ENCODE measurements around the gene OMA1. TPM values are rescaled to one million over a fixed set of nuclear protein-coding genes. Genes with fewer than 3 reads are reported as not detected.

OMA1 gene
- total RNA-seq: 10 to 100 TPM; 12.0 to 13.0 TPM

GRCh38 chr1:58546520-58547308, at the start of gene OMA1:
Gene OMA1 (minus strand): TSS chr1:58546726. CDS start chr1:58539294, 7,432 bp downstream.
- DNase-seq: peak; percentile 98
- intact Hi-C loops (cut with micrococcal nuclease): loop anchor here (1.0 to 10.0 kb wide), 8 partner anchors 22 to 1714 kb away; partner anchors contain the start of genes HOOK1, JUN and MYSM1

GRCh38 chr1:58594546-58594945, 48.0 kb upstream of the OMA1 start:
- Mint-ChIP-seq H3K36me3 (no peaks in the 10 kb centered on the region), H3K4me3 (no peak overlapping the region), H3K27ac (no peak overlapping the region), H3K27me3 (peaks cover 22% of the 10 kb centered on the region), H3K9me3 (no peaks in the 10 kb centered on the region), H3K4me1 (ENCODE audit: low read depth) (no peaks in the 10 kb centered on the region)
- POLR2A ChIA-PET: no interaction called here
- DNase-seq: no peak
- CTCF ChIA-PET: no interaction called here
- intact Hi-C loops (cut with micrococcal nuclease): no loop called here

More at GRCh38 chr1:58546520-58547308, at the start of gene OMA1:
- peak within 1 kb of the TSS; percentile 90 for H3K4me3 Mint-ChIP-seq
- no peaks in the 10 kb centered on the region for H3K9me3 Mint-ChIP-seq
- H3K4me1 Mint-ChIP-seq (ENCODE audit: low read depth): peaks cover 18% of the 10 kb centered on the region
- POLR2A ChIA-PET: interaction anchor here (0.6 to 1.7 kb wide), 3 partner anchors 22 to 237 kb away, joined by 3 to 4 read pairs (median 4); partner anchors contain the start of gene JUN
- CTCF ChIA-PET: interaction anchor here (0.6 to 5.8 kb wide), 16 partner anchors 9 to 106 kb away, joined by 3 to 95 read pairs (median 4); no protein-coding TSS in a partner anchor
- no peaks in the 10 kb centered on the region for H3K36me3 Mint-ChIP-seq
- no peaks in the 10 kb centered on the region for H3K27me3 Mint-ChIP-seq
- peak within 1 kb of the TSS; percentile 95 for H3K27ac Mint-ChIP-seq

GRCh38 chr1:58592522-58593134, 46.1 kb upstream of the OMA1 start:
- Mint-ChIP-seq H3K27me3 (peaks cover 20% of the 10 kb centered on the region), H3K9me3 (no peaks in the 10 kb centered on the region), H3K4me3 (no peak overlapping the region), H3K27ac (no peak overlapping the region), H3K4me1 (ENCODE audit: low read depth) (no peaks in the 10 kb centered on the region), H3K36me3 (no peaks in the 10 kb centered on the region)
- ChIA-PET POLR2A (no interaction called here), CTCF (no interaction called here)
- DNase-seq: no peak
- intact Hi-C loops (cut with micrococcal nuclease): no loop called here

- no peak for DNase-seq
- Mint-ChIP-seq H3K4me3 (no peak overlapping the region), H3K4me1 (ENCODE audit: low read depth) (no peaks in the 10 kb centered on the region), H3K9me3 (no peaks in the 10 kb centered on the region), H3K27me3 (peaks cover 20% of the 10 kb centered on the region), H3K27ac (no peak overlapping the region), H3K36me3 (no peaks in the 10 kb centered on the region)
- intact Hi-C loops (cut with micrococcal nuclease): no loop called here
- CTCF ChIA-PET: interaction anchor here (2.1 kb wide), 1 partner anchor 61 kb away, joined by 7 read pairs; no protein-coding TSS in a partner anchor
- POLR2A ChIA-PET: no interaction called here
Observed at GRCh38 chr1:58591806-58592205, 45.3 kb upstream of the OMA1 start.

DNA sequence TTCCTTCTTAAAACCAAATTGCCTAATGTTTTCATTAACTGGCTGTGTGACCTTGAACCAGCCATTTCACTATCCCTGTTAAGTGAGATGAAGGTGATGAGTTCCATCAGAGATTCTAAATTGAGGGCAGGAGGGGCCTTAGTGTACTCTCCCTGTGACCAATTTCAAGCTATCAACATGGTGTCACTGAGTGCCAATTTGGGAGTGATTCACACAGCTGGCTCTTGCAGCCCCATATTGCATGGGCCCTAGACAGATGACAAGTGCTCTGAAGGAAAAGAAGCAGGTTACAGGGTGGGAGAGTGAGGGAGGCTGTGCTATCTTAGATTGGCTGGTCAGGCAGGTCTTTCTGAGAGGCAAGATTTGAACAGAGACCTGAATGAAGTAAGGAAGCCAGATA, 43.5 kb upstream of the OMA1 start:
- ChIA-PET CTCF (interaction anchor here (1.0 to 2.1 kb wide), 2 partner anchors 29 to 63 kb away, joined by 4 to 7 read pairs; no protein-coding TSS in a partner anchor), POLR2A (no interaction called here)
- peaks cover 3% of the 10 kb centered on the region for H3K4me1 Mint-ChIP-seq (ENCODE audit: low read depth)
- no peaks in the 10 kb centered on the region for H3K9me3 Mint-ChIP-seq
- H3K36me3 Mint-ChIP-seq: no peaks in the 10 kb centered on the region
- no peak overlapping the region for H3K4me3 Mint-ChIP-seq
- peaks cover 31% of the 10 kb centered on the region for H3K27me3 Mint-ChIP-seq
- no peak for DNase-seq
- no peak overlapping the region for H3K27ac Mint-ChIP-seq
- intact Hi-C loops (cut with micrococcal nuclease): no loop called here

DNA sequence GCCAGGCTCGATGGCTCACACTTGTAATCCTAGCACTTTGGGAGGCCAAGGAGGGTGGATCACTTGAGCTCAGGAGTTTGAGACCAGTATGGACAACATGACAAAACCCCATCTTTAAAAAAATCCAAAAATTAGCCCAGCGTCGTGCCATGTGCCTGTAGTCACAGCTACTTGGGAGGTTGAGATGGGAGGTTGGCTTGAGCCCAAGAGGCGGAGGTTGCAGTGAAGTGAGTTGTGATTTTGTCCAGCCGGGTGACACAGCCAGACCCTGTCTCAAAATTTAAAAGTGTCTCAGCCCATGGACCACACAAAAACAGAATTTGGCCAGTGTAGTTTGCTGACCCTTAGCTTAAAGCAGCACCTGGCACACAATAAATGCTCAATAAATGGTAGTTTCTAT, 41.9 kb upstream of the OMA1 start:
- peaks cover 15% of the 10 kb centered on the region for H3K4me1 Mint-ChIP-seq (ENCODE audit: low read depth)
- CTCF ChIA-PET: no interaction called here
- no peak overlapping the region for H3K4me3 Mint-ChIP-seq
- POLR2A ChIA-PET: interaction anchor here (0.6 kb wide), 1 partner anchor 887 kb away, joined by 3 read pairs; no protein-coding TSS in a partner anchor
- H3K9me3 Mint-ChIP-seq: no peaks in the 10 kb centered on the region
- no peak for DNase-seq
- no peak overlapping the region for H3K27ac Mint-ChIP-seq
- no peaks in the 10 kb centered on the region for H3K36me3 Mint-ChIP-seq
- intact Hi-C loops (cut with micrococcal nuclease): no loop called here
- H3K27me3 Mint-ChIP-seq: peaks cover 41% of the 10 kb centered on the region

DNA sequence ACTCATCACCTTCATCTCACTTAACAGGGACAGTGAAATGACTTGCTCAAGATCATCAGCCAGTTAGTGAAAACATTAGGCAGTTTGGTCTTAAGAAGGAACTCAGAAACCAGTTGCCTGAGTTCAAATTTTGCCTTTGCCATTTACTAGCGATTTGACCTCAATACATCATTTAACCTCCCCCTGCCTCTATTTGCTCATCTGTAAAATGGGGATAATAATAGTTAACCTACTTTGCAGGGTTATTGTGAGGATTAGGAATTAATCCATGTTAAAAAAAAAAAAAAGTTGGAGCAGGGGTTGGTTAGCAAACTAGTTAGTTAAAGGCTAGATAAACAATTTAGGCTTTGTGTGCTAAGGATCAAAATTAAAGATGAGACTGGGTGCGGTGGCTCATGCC, 41.1 kb upstream of the OMA1 start:
- intact Hi-C loops (cut with micrococcal nuclease): no loop called here
- peaks cover 41% of the 10 kb centered on the region for H3K27me3 Mint-ChIP-seq
- peaks cover 16% of the 10 kb centered on the region for H3K4me1 Mint-ChIP-seq (ENCODE audit: low read depth)

DNA sequence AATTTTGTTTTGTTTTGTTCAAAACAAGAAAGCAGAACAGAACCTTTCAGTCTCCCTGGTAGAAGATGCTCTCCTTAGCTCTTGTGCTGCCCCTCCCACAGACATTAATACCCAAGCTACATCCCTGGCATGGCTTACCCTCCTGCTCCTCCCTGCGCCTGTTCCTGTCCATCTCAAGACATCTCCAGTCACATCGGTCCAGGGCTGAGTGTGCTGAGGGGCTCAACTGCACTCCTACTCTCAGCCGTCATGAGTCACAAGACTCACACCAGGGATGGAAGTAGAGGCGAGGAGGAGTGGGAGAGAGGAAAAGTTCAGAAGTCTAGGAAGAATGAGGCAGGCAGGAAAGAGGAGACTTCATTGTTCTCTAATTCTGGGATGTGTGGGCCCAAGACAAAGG, 39.7 kb upstream of the OMA1 start:
- peaks cover 42% of the 10 kb centered on the region for H3K27me3 Mint-ChIP-seq
- H3K9me3 Mint-ChIP-seq: no peaks in the 10 kb centered on the region

More for the DNA sequence above, 41.1 kb upstream of the OMA1 start:
- Mint-ChIP-seq H3K36me3 (no peaks in the 10 kb centered on the region), H3K4me3 (no peak overlapping the region), H3K27ac (no peak overlapping the region), H3K9me3 (no peaks in the 10 kb centered on the region)
- DNase-seq: no peak
- POLR2A ChIA-PET: no interaction called here
- CTCF ChIA-PET: no interaction called here

DNA sequence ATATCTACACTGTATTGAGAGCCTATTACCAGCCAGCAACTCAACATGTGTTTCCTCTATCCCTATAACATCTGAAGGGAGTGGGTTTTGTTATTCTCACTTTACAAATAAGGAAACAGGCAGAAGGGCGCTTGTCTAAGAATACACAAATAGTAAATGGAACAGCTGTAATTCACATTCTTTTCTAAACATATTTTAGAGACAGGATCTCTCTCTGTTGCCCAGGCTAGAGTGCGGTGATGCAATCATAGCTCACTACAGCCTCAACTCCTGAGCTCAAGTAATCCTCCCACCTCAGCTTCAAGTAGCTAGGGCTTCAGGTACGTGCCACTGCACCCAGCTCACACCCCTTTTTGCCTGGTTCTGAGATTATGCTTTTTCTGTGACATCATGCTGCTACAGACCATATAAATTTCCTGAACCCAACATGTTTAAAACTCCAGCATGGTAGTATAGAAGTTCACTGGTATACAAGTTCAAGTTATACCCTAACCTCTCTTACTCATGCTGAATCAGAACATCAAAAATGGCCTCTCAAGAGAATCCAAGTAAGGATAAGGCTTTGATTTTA, 39.1 kb upstream of the OMA1 start:
- no peak overlapping the region for H3K4me3 Mint-ChIP-seq

More for the DNA sequence above, 39.7 kb upstream of the OMA1 start:
- intact Hi-C loops (cut with micrococcal nuclease): no loop called here
- Mint-ChIP-seq H3K36me3 (no peaks in the 10 kb centered on the region), H3K4me1 (ENCODE audit: low read depth) (peaks cover 16% of the 10 kb centered on the region), H3K4me3 (no peak overlapping the region), H3K27ac (no peak overlapping the region)
- POLR2A ChIA-PET: no interaction called here
- CTCF ChIA-PET: interaction anchor here (1.9 kb wide), 1 partner anchor 70 kb away, joined by 5 read pairs; no protein-coding TSS in a partner anchor
- no peak for DNase-seq

GRCh38 chr1:58585166-58585565, 38.6 kb upstream of the OMA1 start:
- ChIA-PET CTCF (interaction anchor here (1.9 to 3.1 kb wide), 2 partner anchors 67 to 69 kb away, joined by 5 to 11 read pairs; no protein-coding TSS in a partner anchor), POLR2A (interaction anchor here (1.3 kb wide), 1 partner anchor 11 kb away, joined by 3 read pairs; no protein-coding TSS in a partner anchor)
- no peaks in the 10 kb centered on the region for H3K9me3 Mint-ChIP-seq
- no peak overlapping the region for H3K27ac Mint-ChIP-seq
- H3K27me3 Mint-ChIP-seq: peaks cover 42% of the 10 kb centered on the region
- H3K4me1 Mint-ChIP-seq (ENCODE audit: low read depth): peaks cover 16% of the 10 kb centered on the region
- no peak overlapping the region for H3K4me3 Mint-ChIP-seq
- no peaks in the 10 kb centered on the region for H3K36me3 Mint-ChIP-seq
- intact Hi-C loops (cut with micrococcal nuclease): no loop called here
- DNase-seq: no peak

More for the DNA sequence above, 39.1 kb upstream of the OMA1 start:
- POLR2A ChIA-PET: no interaction called here
- CTCF ChIA-PET: interaction anchor here (1.9 to 3.1 kb wide), 2 partner anchors 67 to 70 kb away, joined by 5 to 11 read pairs; no protein-coding TSS in a partner anchor
- Mint-ChIP-seq H3K27me3 (peaks cover 45% of the 10 kb centered on the region), H3K27ac (no peak overlapping the region), H3K36me3 (no peaks in the 10 kb centered on the region), H3K4me1 (ENCODE audit: low read depth) (peaks cover 16% of the 10 kb centered on the region), H3K9me3 (no peaks in the 10 kb centered on the region)
- intact Hi-C loops (cut with micrococcal nuclease): no loop called here
- DNase-seq: no peak

- CTCF ChIA-PET: interaction anchor here (0.7 to 3.1 kb wide), 4 partner anchors 11 to 68 kb away, joined by 3 to 11 read pairs (median 4); partner anchors contain the start of gene OMA1
- Mint-ChIP-seq H3K4me1 (ENCODE audit: low read depth) (peaks cover 16% of the 10 kb centered on the region), H3K27ac (no peak overlapping the region), H3K27me3 (peaks cover 50% of the 10 kb centered on the region), H3K4me3 (no peak overlapping the region), H3K36me3 (no peaks in the 10 kb centered on the region), H3K9me3 (no peaks in the 10 kb centered on the region)
- no peak for DNase-seq
- POLR2A ChIA-PET: interaction anchor here (1.3 kb wide), 1 partner anchor 10 kb away, joined by 3 read pairs; no protein-coding TSS in a partner anchor
- intact Hi-C loops (cut with micrococcal nuclease): loop anchor here (1.0 kb wide), 1 partner anchor 11 kb away; no protein-coding TSS in a partner anchor
Observed at GRCh38 chr1:58584082-58584895, 37.8 kb upstream of the OMA1 start.
